CMK (cell line): Measurements from ENCODE around the gene PPT2.

Experiments
- DNase-seq: peaks from one replicate; pipeline ENCODE4 v3.0.0-alpha.2; 2010; ENCODE audit warnings: low read depth

Gene PPT2

DNA sequence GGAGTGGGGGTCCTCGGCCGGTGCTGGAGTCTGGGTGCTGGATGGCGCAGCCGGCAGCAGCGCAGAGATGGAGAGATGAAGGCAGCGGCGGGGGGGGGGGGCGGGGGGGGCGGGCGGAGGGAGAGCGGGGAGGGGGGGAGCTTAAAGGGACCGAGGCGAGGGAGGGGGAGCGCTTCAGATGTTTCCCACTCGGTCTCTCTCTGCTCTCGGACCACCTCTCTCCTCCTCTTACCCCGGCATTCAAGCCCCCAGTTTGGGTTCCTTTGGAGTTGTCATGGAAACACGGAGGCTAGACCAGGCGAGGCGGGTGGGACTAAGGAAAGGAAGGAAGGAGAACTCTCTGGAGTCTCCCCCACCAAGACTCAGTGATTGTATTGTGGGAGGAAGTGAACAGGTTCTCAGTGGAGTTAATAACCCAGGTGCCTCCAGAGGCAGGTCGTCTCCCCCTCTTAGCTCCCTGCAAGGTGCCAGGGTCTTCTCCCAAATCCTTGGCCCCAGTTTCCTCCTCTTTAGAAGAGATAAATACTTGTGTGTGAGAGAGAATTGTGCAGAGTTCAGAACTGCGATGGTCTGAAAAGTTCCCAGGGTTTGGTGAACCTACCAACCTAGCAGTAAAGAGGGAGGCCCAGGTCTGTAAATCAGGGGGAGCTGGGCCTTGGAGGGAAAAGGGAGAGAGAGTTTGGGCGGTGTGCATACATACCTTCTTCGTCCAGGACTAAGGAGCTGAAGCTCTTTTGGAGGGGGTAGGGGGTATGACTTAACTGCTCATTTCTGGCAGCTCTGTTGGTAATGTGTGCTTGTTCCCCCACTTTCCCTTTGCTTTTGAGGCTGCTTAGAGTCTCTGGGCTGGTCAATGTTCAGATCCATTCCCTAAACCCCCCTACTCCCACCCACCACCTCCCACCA lies 1.8 kb upstream of the PPT2 start, which contains the start of gene PRRT1:
PRRT1 (minus strand) TSS at position 77 of the 906 bp plus-strand sequence. CDS start 112 bp downstream, outside the sequence.
- DNase-seq, result no peak

DNA sequence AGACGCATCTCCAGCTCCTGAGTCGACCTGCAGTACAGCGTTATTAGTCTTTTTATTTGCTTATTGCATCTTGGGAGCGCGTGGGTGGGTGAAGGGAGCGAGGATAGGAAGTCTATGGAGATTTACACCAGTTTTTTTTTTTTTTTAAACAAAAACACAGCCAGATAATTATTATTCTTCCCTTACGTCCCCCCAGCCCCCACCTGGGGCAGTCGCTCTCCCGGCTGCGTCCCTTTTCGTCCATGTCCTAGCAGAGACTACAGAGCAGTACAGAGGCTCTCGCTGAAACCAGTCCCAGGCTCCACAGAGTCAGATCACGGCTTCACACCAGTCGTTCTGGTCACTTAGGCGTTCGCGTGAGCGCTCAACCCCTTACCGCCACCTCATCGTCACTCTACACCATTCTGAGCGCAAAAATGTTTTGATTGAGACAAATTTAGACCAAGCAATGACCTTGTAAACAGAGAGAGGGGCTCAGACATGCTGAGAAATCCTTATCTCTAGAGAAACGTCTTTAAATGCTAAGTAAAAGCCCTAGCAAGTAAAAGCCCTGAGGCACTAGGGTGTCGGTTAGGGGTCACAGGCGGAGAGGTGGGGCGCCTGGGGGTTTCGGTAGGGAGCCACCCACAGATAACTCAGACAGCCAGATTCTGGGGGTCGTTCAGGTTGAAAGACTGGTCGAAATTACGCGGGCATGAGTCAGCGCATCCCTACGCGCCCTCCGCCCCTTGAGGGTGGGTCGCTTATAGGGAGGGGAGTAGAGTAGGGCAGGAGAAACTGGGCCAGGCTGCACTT lies 975 bp upstream of the PPT2 start:
- DNase-seq, result no peak

DNA sequence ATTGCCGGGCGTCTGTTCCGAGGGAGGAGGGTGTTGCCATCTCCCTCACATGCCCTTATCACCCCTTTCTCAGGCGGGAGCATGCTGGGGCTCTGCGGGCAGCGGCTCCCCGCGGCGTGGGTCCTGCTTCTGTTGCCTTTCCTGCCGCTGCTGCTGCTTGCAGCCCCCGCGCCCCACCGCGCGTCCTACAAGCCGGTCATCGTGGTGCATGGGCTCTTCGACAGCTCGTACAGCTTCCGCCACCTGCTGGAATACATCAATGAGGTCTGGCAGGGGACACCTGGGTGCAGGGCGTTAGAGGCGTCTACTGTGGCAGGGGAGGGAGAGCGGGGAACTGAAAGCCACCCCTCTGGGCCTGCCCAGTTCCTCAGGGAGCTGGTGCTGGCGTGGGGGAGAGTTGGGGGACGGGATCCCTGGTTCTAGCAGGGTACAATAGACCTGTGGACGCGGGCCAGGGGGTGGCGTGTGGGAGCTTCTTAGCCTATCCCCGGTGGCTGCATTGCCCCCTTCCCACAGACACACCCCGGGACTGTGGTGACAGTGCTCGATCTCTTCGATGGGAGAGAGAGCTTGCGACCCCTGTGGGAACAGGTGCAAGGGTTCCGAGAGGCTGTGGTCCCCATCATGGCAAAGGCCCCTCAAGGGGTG lies 697 bp downstream of the PPT2 start:
- no peak for DNase-seq

DNA sequence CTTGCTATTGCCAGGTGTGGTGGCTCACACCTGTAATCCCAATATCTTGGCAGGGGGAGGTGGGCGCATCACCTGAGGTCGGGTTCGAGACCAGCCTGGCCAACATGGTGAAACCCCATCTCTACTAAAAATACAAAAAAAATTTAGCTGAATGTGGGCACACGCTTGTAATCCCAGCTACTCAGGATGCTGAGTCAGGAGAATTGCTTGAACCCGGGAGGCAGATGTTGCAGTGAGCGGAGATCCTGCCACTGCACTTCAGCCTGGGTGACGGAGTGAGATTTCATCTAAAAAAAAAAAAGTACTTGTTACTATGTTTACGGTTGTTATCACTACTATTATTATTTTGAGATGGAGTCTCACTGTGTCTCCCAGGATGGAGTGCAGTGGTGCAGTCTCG lies 3.0 kb downstream of the PPT2 start:
- no peak for DNase-seq

DNA sequence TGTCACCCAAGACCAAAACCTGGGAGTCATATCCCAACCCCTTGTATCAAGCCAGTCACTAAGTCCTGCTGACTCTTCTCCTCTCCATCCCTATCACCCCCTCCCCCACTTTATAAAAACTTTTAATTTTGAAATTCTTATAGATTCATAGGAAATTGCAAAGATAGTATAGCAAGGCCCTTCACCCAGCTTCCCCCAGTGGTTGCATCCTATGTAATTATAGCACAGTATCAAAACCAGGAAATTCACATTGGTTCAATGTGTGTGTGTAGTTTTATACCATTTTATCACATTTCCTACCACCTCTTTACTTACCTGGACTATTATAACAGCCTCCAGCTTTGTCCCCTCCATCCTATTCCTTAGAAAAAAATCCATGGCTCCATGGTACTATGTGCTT lies 4.1 kb downstream of the PPT2 start:
- DNase-seq, result no peak

DNA sequence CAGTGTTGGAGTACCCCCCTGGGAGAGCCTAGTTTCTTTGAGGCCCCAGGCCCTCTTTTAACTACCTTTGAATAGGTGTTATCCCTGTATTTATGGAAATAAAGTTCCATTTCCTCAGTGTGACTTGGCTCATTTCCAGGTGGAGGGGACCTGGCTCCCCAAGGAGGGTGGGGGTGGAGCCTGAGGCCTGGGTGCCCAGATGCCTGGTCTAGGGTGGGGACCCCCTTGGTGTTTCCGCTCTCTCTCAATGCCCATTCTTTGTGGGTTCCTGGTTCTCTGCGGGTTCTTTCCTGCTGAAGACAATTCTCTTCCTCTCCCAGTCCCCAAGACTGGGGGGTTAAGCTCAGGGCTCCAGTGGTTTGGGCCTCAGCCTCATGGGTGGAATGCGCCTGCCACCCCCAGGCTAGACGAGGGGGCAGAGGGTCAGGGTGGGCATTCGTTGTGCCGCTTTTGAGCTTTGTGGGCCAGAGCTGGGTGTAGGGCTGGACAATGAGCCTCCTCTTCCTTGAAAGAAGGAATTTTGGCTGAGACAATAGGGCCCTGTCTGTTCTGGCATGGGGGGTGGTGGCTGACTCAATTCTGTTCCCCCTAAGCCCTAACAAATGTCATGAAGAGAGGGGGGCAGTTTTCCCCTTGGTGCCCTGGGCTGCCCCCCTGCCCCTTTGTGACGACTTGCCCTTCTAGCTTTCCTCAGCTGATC lies 9.8 kb downstream of the PPT2 start:
- no peak for DNase-seq

DNA sequence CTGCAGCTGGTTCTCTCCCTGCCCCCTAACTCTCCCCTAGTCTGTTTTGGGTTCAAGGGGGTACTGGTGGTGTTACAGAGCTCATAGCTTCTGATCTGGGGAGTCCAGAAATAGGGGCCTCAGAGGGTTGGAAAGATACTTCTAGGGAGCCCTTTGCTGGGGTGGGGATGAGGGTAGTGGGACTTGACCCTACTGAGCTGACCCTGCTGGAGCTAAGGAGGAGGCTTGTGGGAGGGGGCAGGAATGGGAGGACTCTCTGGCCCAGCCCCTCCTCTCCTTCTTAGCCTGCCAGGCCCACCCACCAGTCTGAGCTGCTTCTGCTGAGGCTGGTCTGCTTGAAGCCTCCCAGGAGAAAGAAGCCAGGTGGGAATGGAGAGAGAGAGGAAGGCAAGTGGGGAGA lies 10.4 kb downstream of the PPT2 start, which contains the start of gene EGFL8:
EGFL8 (plus strand) TSS at position 301 of the 400 bp plus-strand sequence. CDS start 1,571 bp downstream, outside the sequence.
- no peak for DNase-seq

DNA sequence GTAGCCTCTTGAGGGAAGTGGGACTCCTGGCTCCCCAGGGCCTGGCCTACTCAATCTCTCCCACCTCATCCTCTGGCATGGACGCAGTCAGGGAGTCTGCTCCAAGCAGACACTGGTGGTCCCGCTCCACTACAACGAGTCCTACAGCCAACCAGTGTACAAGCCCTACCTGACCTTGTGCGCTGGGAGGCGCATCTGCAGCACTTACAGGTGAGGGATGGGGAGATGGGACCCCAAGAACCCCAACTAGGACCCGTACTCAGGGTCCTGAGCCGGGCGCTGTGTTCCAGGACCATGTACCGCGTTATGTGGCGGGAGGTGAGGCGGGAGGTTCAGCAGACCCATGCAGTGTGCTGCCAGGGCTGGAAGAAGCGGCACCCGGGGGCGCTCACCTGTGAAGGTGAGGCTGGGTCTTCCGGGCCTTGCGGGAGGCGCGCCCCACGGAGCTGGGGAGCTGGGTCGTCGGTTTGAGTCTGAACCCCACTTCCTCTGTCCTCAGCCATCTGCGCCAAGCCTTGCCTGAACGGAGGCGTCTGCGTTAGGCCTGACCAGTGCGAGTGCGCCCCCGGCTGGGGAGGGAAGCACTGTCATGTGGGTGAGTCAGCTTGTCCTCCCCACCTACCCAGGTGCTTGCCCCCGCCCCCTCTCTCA lies 12.6 kb downstream of the PPT2 start:
- no peak for DNase-seq

DNA sequence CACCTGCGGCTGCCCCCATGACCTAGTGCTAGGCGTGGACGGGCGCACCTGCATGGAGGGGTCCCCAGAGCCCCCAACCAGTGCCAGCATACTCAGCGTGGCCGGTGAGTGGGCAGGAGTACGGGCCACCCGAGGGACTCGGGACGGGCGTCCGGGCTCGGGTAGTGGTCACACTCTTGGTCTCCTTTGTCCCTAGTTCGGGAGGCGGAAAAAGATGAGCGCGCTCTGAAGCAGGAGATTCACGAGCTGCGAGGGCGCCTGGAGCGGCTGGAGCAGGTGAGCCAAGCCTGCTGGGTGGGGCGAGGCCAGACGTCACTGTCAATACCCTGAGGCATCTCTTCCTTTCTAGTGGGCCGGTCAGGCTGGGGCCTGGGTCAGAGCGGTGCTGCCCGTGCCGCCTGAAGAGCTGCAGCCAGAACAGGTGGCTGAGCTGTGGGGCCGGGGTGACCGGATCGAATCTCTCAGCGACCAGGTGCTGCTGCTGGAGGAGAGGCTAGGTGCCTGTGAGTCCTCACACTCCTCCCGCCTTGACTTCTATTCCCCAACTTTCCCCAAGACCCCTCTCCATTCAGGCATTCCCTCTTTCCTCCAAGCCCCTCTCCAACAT lies 13.3 kb downstream of the PPT2 start:
- DNase-seq, result no peak

DNA sequence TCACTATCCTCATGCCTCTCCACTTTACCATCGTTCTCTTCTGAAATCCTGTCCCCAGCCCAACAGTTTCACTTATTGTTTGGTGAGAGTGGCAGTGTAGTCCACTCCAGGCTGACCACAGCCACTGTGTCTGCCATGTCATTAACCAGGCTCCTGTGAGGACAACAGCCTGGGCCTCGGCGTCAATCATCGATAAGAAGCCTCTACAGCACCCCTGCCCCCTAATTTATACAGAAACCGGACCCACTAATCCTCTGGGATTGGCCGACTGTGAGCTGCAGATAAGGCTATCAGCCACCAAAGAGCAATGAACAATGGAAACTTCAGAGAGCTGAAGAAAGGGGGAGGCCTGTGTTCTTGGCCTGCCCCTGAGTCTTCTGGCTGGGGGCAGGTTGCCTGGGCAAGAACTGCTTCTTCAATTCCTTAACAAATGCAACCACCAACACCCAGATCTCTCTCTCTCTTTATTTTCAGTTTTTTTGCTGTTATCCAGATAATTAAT lies 13.9 kb downstream of the PPT2 start:
- no peak for DNase-seq

DNA sequence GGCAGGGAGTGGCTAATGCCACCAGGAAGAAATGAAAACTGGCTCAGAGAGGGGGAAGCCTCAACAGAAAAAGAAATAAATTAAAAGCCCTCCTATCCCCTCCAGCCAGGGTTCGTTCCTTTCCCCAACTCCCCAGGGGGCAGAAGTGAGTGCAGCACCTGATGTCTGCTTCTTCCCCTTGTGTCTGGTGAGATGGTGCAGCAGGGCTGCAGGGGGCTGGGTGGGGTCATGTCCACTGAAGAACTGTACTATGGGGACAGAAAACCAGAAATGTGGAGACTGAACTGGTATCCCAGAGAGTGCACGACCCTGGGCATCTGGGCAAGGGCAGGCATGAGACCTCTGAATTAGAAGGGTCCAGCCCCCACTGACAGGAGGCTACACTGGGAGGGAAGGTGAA lies 14.4 kb downstream of the PPT2 start:
- DNase-seq, result no peak

DNA sequence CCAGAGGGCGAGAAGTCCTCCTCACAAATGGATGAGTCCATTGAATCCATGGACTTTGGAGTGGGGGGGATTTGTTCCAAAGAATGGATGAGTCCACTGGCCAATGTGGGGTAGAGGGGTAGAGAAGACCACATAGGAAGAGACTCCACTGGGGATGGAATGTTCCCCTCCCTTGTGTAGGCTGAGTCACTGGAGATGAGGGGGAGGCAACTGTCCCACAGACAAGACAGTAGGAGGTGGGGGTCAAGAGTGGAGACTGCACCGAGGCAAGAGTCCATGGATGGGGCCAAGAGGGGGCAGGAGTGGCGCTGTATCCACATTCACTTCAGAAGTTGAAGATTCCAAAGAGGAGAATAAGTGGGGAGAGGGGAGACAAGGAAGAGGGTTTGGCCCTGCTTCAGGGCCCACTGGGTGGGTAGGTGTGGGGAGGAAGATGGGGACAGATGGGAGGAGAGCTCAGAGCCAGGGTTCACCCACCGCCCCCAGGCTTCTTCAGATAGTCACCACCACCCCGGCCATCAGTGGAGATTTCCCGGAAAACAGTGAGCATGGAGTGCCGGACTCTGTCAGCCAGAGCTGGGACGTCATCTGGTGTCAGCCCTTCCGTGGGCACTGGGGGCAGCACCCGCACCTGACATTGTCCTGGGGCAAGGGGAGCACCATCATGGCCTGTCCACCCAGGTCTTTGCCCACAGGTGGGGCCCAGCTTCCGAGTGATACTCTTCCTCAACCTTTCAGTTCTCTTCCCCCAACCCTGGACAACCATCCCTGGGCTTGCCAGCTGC lies 15.1 kb downstream of the PPT2 start:
- no peak for DNase-seq

DNA sequence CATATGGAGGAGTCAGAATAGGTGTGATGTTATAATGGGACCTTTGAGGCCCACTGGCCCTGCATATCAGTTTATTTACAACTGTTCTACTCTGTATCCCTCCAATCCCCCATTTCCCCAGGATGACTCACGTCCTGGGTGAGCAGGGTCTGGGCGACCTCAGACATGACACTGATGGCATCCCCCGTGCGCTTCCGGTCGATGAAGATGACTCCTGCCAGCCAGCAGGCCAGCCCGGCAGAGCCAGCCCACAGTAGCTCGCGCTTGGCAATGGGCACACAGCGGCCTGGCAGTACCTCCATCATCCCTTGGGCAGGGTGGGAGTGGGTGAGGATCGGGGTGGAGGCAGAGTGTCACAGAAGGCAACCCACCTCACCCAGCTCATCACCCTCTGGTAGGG lies 16.4 kb downstream of the PPT2 start:
- DNase-seq, result no peak

DNA sequence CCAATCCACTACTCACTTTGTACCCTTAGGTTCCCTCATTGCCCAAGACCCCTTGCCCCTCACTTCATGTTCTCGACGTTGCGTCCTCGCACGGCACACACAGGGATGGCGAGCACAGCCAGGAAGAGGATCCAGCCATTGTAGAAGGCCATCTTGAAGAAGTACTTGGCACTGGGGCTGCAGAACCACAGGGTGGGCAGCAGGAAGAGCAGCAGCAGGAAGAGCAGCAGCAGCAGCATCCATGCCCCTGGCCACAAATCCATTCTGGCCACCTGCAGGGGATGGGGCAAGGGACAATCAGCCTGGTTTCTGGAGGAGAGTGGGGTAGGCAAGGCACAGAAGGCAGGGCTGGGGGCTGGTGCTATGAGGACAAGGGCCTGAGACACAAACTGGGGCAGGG lies 17.3 kb downstream of the PPT2 start:
- no peak for DNase-seq

DNA sequence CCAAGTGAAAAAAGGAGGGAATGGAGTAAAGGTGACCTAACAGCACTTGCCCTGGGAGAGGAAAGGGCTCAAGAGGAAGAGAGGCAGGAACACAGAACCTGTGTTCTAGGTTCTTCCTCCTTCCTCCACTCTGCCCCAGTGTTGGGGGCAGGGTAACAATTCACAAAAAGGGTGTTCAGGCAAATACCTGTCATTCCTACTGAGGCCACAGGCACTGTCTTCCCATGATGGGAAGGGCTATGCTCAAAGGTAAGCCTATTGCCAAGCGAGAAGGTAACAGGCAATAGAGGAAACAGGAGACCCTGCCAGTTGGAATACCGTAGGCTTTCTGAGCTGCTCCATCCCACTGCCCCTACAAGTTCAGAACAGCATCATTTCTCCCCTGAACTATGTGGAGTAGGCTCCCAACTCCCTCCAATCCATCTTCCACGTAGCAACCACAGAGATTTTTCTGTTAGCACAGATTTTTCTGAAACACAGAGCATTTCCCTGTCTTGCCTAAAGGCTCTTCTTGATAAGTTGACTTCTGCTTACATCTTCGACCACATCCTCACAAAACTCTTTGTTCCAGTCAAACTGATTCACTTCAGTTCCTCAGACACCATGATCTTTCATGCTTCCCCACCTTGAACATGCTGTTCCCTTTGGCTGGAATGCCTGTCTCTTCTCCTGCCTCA lies 19.2 kb downstream of the PPT2 start:
- no peak for DNase-seq

DNA sequence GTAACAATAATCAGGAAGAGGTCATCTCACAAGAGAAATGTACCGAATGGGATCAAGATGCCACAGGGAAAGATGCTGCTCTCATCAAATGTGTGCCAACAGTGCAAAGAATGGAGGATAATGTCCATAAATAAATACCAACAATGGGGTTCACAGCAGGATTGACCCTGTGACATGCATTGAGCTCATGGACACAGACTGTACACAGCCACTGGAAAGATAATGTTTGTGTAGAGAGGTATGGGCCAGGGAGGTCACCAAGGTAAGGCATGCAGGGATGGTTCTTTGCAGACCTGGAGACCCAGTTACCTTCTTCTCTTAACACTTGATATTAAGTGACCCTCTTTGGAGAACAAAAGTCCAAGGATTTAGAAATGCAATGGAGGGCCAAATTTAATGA lies 20.5 kb downstream of the PPT2 start:
- DNase-seq, result no peak

DNA sequence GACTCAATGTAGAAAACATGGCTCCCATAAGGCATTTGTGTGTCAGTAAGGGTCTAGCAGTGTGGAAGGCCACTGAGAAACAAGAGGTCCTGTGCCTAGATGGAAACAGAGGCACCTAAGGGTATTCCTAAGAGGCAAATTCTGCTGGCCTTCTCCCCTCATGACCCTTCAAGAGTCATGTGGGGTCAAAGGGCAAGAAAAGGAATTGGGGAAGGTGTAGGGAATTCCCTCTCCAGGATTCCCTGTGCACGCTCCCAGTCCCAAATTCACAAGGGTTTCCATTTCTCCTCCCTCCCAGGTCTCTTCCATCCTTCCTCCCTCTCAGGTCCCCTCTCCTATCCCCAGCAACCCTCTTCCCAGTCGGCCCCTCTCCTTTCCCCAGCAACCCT lies 21.4 kb downstream of the PPT2 start:
- no peak for DNase-seq

DNA sequence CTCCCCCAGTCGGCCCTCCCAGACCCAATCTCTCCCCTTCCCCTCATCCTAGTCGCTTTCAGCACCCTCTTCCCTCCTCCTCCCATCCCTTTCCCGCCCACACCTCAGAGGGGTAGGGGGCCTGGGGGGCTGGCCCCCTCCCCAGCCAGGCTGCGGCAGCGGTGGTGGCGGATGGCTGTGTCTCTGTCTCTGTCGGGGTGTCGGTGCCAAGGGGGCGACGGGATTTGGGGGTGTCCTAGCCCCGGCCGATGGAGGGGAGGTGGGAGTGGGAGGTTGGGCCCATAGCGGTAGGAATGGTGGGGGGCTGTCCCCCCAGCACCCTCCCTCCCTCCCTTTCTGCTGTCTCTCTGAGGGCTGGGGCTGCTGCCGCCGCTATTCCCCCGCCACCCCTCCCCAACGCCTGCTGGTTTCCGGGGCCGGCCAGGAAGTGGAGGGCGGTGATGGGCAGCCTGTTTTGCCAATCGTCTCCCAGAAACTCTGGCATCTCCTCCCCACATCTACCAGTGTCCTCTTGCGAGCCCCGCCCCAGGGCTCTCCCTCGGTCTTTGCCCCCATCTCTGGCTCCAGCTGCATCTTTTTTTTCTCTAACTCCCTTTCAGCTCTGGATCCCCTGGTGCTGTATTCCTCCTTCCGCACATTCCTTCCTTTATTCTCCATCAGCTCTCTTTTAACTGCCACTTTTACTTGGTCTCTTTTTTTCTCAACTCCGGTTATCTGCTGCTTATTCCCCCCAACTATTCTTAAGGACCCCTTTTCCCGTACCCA lies 22.0 kb downstream of the PPT2 start, which contains the start of gene AGPAT1:
AGPAT1 (minus strand) TSS at position 374 of the 765 bp plus-strand sequence. CDS start 4,588 bp downstream, outside the sequence.
- DNase-seq, result peak; percentile 75
